Measurements from ENCODE around the gene STK38L.

Gene STK38L

GRCh38 chr12:27338473-27338872, 94.4 kb downstream of the STK38L start:
- H3K36me3 ChIP-seq (ENCODE audit: control insufficient read depth in 4 of 4, insufficient read depth in 4 of 4, low read length in 3 of 4) = no peaks in the 10 kb centered on the region
- no peaks in the 10 kb centered on the region for H3K27me3 ChIP-seq (replicated peaks in 2 of 5; ENCODE audit: control insufficient read depth in 4 of 5, insufficient read depth in 5 of 5, low read length in 4 of 5)
- peaks cover 4 to 12% (median 6%) of the 10 kb centered on the region in 4 experiments for H3K4me1 ChIP-seq (ENCODE audit: control extremely low read depth in 1 of 4, control insufficient read depth in 4 of 4, insufficient read depth in 4 of 4, low read length in 3 of 4)
- POLR2A ChIA-PET = no interaction called here
- WGBS (ENCODE audit: insufficient coverage) = 100% methylated on average over 1 of the region's 1 CpG
- no peaks in the 10 kb centered on the region for H3K9me3 ChIP-seq (ENCODE audit: control extremely low read depth in 1 of 5, control insufficient read depth in 4 of 5, insufficient read depth in 2 of 5, low read depth in 1 of 5, low read length in 4 of 5)
- no peak overlapping the region for H3K4me3 ChIP-seq (ENCODE audit: control insufficient read depth in 1 of 7, extremely low read depth in 1 of 7, insufficient read depth in 4 of 7, low read depth in 2 of 7, low read length in 6 of 7)
- no peak for DNase-seq
- CTCF ChIA-PET = no interaction called here
- no peak overlapping the region for H3K27ac ChIP-seq (ENCODE audit: insufficient read depth in 1 of 2, low read depth in 1 of 2, low read length in 2 of 2, poor library complexity in 1 of 2, severe bottlenecking in 2 of 2)

GRCh38 chr12:27340971-27341370, 96.9 kb downstream of the STK38L start:
- H3K27me3 ChIP-seq (replicated peaks in 2 of 5; ENCODE audit: control insufficient read depth in 4 of 5, insufficient read depth in 5 of 5, low read length in 4 of 5) = no peaks in the 10 kb centered on the region
- H3K4me3 ChIP-seq (ENCODE audit: control insufficient read depth in 1 of 7, extremely low read depth in 1 of 7, insufficient read depth in 4 of 7, low read depth in 2 of 7, low read length in 6 of 7) = no peak overlapping the region
- WGBS (ENCODE audit: insufficient coverage) = 92% methylated on average over 2 of the region's 3 CpGs
- no peaks in the 10 kb centered on the region for H3K9me3 ChIP-seq (ENCODE audit: control extremely low read depth in 1 of 5, control insufficient read depth in 4 of 5, insufficient read depth in 2 of 5, low read depth in 1 of 5, low read length in 4 of 5)
- no peak overlapping the region for H3K27ac ChIP-seq (ENCODE audit: insufficient read depth in 1 of 2, low read depth in 1 of 2, low read length in 2 of 2, poor library complexity in 1 of 2, severe bottlenecking in 2 of 2)
- ChIA-PET POLR2A (no interaction called here), CTCF (interaction anchor here (1.5 to 1.6 kb wide), 2 partner anchors 12 to 43 kb away, joined by 3 to 4 read pairs; no protein-coding TSS in a partner anchor)
- no peaks in the 10 kb centered on the region for H3K36me3 ChIP-seq (ENCODE audit: control insufficient read depth in 4 of 4, insufficient read depth in 4 of 4, low read length in 3 of 4)
- no peak for DNase-seq
- H3K4me1 ChIP-seq (ENCODE audit: control extremely low read depth in 1 of 4, control insufficient read depth in 4 of 4, insufficient read depth in 4 of 4, low read length in 3 of 4) = peaks cover 0 to 2% (median 0%) of the 10 kb centered on the region in 4 experiments

GRCh38 chr12:27342536-27342935, 98.5 kb downstream of the STK38L start:
- POLR2A ChIA-PET = no interaction called here
- no peak overlapping the region for H3K4me3 ChIP-seq (ENCODE audit: control insufficient read depth in 1 of 7, extremely low read depth in 1 of 7, insufficient read depth in 4 of 7, low read depth in 2 of 7, low read length in 6 of 7)

GRCh38 chr12:27343255-27344000, 99.3 kb downstream of the STK38L start:
- H3K4me3 ChIP-seq (ENCODE audit: control insufficient read depth in 1 of 7, extremely low read depth in 1 of 7, insufficient read depth in 4 of 7, low read depth in 2 of 7, low read length in 6 of 7) = no peak overlapping the region
- H3K4me1 ChIP-seq (ENCODE audit: control extremely low read depth in 1 of 4, control insufficient read depth in 4 of 4, insufficient read depth in 4 of 4, low read length in 3 of 4) = no peaks in the 10 kb centered on the region
- no peaks in the 10 kb centered on the region for H3K9me3 ChIP-seq (ENCODE audit: control extremely low read depth in 1 of 5, control insufficient read depth in 4 of 5, insufficient read depth in 2 of 5, low read depth in 1 of 5, low read length in 4 of 5)
- no peak overlapping the region for H3K27ac ChIP-seq (ENCODE audit: insufficient read depth in 1 of 2, low read depth in 1 of 2, low read length in 2 of 2, poor library complexity in 1 of 2, severe bottlenecking in 2 of 2)
- POLR2A ChIA-PET = no interaction called here
- WGBS (ENCODE audit: insufficient coverage) = 100% methylated on average over 4 of the region's 5 CpGs
- H3K36me3 ChIP-seq (ENCODE audit: control insufficient read depth in 4 of 4, insufficient read depth in 4 of 4, low read length in 3 of 4) = no peaks in the 10 kb centered on the region
- CTCF ChIA-PET = no interaction called here
- no peaks in the 10 kb centered on the region for H3K27me3 ChIP-seq (replicated peaks in 2 of 5; ENCODE audit: control insufficient read depth in 4 of 5, insufficient read depth in 5 of 5, low read length in 4 of 5)
- DNase-seq = no peak

More at GRCh38 chr12:27342536-27342935, 98.5 kb downstream of the STK38L start:
- Histone ChIP-seq H3K27me3 (replicated peaks in 2 of 5; ENCODE audit: control insufficient read depth in 4 of 5, insufficient read depth in 5 of 5, low read length in 4 of 5) (no peaks in the 10 kb centered on the region), H3K27ac (ENCODE audit: insufficient read depth in 1 of 2, low read depth in 1 of 2, low read length in 2 of 2, poor library complexity in 1 of 2, severe bottlenecking in 2 of 2) (no peak overlapping the region), H3K36me3 (ENCODE audit: control insufficient read depth in 4 of 4, insufficient read depth in 4 of 4, low read length in 3 of 4) (no peaks in the 10 kb centered on the region), H3K4me1 (ENCODE audit: control extremely low read depth in 1 of 4, control insufficient read depth in 4 of 4, insufficient read depth in 4 of 4, low read length in 3 of 4) (peaks cover 0 to under 1% (median 0%) of the 10 kb centered on the region in 4 experiments), H3K9me3 (ENCODE audit: control extremely low read depth in 1 of 5, control insufficient read depth in 4 of 5, insufficient read depth in 2 of 5, low read depth in 1 of 5, low read length in 4 of 5) (no peaks in the 10 kb centered on the region)
- CTCF ChIA-PET = no interaction called here
- peak in 1 of 3 donors; percentile 19 for DNase-seq
- WGBS (ENCODE audit: insufficient coverage) = 100% methylated on average over 2 of the region's 2 CpGs

- Histone ChIP-seq H3K4me1 (ENCODE audit: control extremely low read depth in 1 of 4, control insufficient read depth in 4 of 4, insufficient read depth in 4 of 4, low read length in 3 of 4) (no peaks in the 10 kb centered on the region), H3K36me3 (ENCODE audit: control insufficient read depth in 4 of 4, insufficient read depth in 4 of 4, low read length in 3 of 4) (no peaks in the 10 kb centered on the region), H3K9me3 (ENCODE audit: control extremely low read depth in 1 of 5, control insufficient read depth in 4 of 5, insufficient read depth in 2 of 5, low read depth in 1 of 5, low read length in 4 of 5) (no peaks in the 10 kb centered on the region), H3K27ac (ENCODE audit: insufficient read depth in 1 of 2, low read depth in 1 of 2, low read length in 2 of 2, poor library complexity in 1 of 2, severe bottlenecking in 2 of 2) (no peak overlapping the region), H3K27me3 (replicated peaks in 2 of 5; ENCODE audit: control insufficient read depth in 4 of 5, insufficient read depth in 5 of 5, low read length in 4 of 5) (no peaks in the 10 kb centered on the region), H3K4me3 (ENCODE audit: control insufficient read depth in 1 of 7, extremely low read depth in 1 of 7, insufficient read depth in 4 of 7, low read depth in 2 of 7, low read length in 6 of 7) (no peak overlapping the region)
- ChIA-PET POLR2A (no interaction called here), CTCF (no interaction called here)
- no peak for DNase-seq
- WGBS (ENCODE audit: insufficient coverage) = 100% methylated on average over 2 of the region's 2 CpGs
These were observed 100.2 kb downstream of the STK38L start for GRCh38 chr12:27344246-27344645.

GRCh38 chr12:27344760-27345159, 100.7 kb downstream of the STK38L start:
- no peak overlapping the region for H3K4me3 ChIP-seq (ENCODE audit: control insufficient read depth in 1 of 7, extremely low read depth in 1 of 7, insufficient read depth in 4 of 7, low read depth in 2 of 7, low read length in 6 of 7)
- no peaks in the 10 kb centered on the region for H3K36me3 ChIP-seq (ENCODE audit: control insufficient read depth in 4 of 4, insufficient read depth in 4 of 4, low read length in 3 of 4)
- H3K9me3 ChIP-seq (ENCODE audit: control extremely low read depth in 1 of 5, control insufficient read depth in 4 of 5, insufficient read depth in 2 of 5, low read depth in 1 of 5, low read length in 4 of 5) = no peaks in the 10 kb centered on the region
- DNase-seq = no peak
- no peak overlapping the region for H3K27ac ChIP-seq (ENCODE audit: insufficient read depth in 1 of 2, low read depth in 1 of 2, low read length in 2 of 2, poor library complexity in 1 of 2, severe bottlenecking in 2 of 2)
- 81% methylated on average over 3 of the region's 3 CpGs for WGBS (ENCODE audit: insufficient coverage)
- no peaks in the 10 kb centered on the region for H3K27me3 ChIP-seq (replicated peaks in 2 of 5; ENCODE audit: control insufficient read depth in 4 of 5, insufficient read depth in 5 of 5, low read length in 4 of 5)
- ChIA-PET CTCF (no interaction called here), POLR2A (no interaction called here)
- no peaks in the 10 kb centered on the region for H3K4me1 ChIP-seq (ENCODE audit: control extremely low read depth in 1 of 4, control insufficient read depth in 4 of 4, insufficient read depth in 4 of 4, low read length in 3 of 4)

GRCh38 chr12:27345376-27345775, 101.3 kb downstream of the STK38L start:
- H3K4me1 ChIP-seq (ENCODE audit: control extremely low read depth in 1 of 4, control insufficient read depth in 4 of 4, insufficient read depth in 4 of 4, low read length in 3 of 4) = no peaks in the 10 kb centered on the region
- no peak overlapping the region for H3K27ac ChIP-seq (ENCODE audit: insufficient read depth in 1 of 2, low read depth in 1 of 2, low read length in 2 of 2, poor library complexity in 1 of 2, severe bottlenecking in 2 of 2)
- no peaks in the 10 kb centered on the region for H3K9me3 ChIP-seq (ENCODE audit: control extremely low read depth in 1 of 5, control insufficient read depth in 4 of 5, insufficient read depth in 2 of 5, low read depth in 1 of 5, low read length in 4 of 5)
- WGBS (ENCODE audit: insufficient coverage) = no CpG with 5 or more reads among the region's 4 CpGs
- CTCF ChIA-PET = no interaction called here
- POLR2A ChIA-PET = no interaction called here
- H3K4me3 ChIP-seq (ENCODE audit: control insufficient read depth in 1 of 7, extremely low read depth in 1 of 7, insufficient read depth in 4 of 7, low read depth in 2 of 7, low read length in 6 of 7) = no peak overlapping the region
- no peaks in the 10 kb centered on the region for H3K27me3 ChIP-seq (replicated peaks in 2 of 5; ENCODE audit: control insufficient read depth in 4 of 5, insufficient read depth in 5 of 5, low read length in 4 of 5)
- no peaks in the 10 kb centered on the region for H3K36me3 ChIP-seq (ENCODE audit: control insufficient read depth in 4 of 4, insufficient read depth in 4 of 4, low read length in 3 of 4)
- DNase-seq = no peak
